NCI-H1436 (cell line): ENCODE data around the gene REXO4.
"Not testable (repeated sequence)": the region's sequence is repeated elsewhere in the genome, so short reads cannot be mapped to it uniquely, and the experiment has no call there.

ENCODE experiments used
- DNase-seq: peaks from one replicate; lab custom pipeline; 2025; lab: John Stamatoyannopoulos, UW

REXO4 gene

GRCh38 chr9:133389025-133389557, 28.7 kb downstream of the REXO4 start:
- no peak for DNase-seq

- no peak for DNase-seq
Observed at GRCh38 chr9:133387680-133388079, 30.1 kb downstream of the REXO4 start.

- no peak for DNase-seq
Observed at GRCh38 chr9:133386338-133386737, 31.5 kb downstream of the REXO4 start.

DNA sequence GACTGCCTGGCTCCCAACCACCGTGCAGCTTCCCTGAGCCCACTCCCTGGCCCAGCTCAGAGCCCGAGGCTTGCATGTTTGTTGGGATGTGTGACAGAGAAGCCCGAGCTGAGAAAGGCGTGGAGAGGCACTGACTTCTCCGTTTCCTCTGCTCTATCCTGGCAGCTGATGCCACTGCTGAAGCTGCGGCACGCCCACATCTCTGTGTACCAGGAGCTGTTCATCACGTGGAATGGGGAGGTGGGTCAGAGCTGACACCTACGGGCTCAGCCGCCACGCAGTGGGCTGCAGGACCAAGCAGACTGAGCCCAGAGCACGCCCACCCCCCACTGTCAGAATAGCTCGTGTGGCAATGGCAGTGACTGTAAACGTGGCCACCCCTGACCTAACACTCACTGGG, 32.4 kb downstream of the REXO4 start:
- no peak for DNase-seq

DNA sequence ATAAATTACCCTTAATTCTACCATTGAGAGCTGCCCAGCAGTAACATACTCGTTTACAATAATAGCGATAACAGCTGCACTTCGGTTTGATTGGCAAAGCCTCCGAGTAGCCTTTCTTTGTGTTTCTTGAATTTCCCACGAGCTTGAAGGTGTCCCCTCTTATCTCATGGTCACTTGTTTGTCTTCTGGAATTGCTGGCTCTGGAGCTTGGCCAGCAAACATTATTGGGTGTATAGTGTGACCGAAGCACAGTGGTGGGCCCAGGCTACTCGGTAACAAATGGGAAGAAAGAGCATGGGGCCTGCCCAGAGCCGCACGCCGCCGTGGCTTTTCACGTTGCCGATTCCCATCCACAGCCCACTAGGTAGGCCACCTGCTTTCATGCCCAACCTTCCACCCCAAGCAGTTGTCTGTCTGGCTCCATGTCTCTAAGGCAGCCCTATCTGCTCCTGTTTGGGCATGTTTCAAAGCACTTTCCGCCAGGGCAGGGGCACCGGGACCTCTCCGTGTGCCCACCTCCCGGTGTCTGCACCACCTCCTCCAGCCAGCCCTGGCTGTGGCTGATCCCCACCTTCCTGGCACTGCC, 33.0 kb downstream of the REXO4 start:
- no peak for DNase-seq

DNA sequence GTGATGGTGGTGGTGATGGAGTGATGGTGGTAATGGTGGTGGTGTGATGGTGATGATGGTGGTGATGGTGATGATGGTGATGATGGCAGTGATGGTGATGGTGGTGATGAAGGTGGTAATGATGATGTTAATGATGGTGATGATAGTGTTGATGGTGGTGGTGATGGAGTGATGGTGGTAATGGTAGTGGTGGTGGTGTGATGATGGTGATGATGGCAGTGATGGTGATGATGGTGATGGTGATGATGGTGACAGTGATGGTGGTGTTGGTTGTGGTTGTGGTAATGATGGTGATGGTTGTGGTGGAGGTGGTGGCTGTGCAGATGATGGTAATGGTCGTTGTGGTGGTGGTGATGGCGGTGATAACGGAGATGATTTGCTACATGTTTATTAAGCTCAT, 34.4 kb downstream of the REXO4 start:
- DNase-seq, result no peak

DNA sequence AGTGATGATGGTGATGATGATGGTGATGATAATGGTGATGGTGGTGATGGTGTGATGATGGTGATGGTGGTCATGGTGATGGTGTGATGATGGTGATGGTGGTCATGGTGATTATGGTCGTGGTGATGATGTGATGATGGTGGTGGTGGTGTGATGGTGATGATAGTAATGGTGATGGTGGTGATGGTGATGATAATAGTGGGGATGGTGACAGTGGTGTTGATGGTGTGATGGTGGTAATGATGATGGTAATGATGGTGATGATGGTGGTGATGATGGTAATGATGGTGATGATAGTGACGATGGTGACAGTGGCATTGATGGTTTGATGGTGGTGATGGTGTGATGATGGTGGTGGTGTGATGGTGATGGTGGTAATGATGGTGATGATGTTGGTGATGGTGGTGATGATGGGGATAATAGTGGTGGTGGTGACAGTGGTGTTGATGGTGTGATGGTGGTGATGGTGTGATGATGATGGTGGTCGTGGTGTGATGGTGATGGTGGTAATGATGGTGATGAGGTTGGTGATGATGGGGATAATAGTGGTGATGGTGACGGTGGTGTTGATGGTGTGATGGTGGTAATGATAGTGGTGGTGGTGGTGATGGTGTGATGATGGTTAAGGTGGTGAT, 35.2 kb downstream of the REXO4 start:
- DNase-seq, result no peak

GRCh38 chr9:133380734-133381133, 37.1 kb downstream of the REXO4 start:
- no peak for DNase-seq

GRCh38 chr9:133379153-133380086, 38.4 kb downstream of the REXO4 start:
- DNase-seq, result no peak

DNA sequence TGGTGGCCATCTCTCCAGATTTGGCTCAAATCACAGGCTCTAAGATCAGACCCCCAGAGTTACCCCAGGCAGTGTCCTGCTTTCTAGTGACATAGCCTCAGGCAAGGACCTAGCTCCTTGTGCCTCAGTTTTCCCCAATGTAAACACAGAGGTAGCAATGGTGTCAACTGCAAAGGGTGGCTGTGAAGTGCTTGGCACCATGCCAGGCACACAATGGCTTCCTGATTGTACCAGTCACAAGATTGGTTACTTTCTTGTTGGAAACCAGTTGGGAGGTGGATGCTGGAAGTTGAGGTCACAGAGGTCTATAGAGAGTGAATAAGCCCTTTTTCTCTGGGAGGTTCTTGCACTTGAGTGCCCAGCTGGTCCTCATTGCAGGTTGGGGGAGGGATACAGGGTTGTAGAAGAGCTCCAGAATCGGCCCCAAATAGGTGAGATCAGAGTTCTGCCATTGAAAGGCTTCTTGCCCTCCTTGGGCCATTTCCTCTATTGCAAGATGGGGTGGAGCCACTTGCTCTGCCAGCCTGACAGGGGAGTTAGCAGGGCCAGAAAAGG, 39.3 kb downstream of the REXO4 start:
- DNase-seq, result no peak

DNA sequence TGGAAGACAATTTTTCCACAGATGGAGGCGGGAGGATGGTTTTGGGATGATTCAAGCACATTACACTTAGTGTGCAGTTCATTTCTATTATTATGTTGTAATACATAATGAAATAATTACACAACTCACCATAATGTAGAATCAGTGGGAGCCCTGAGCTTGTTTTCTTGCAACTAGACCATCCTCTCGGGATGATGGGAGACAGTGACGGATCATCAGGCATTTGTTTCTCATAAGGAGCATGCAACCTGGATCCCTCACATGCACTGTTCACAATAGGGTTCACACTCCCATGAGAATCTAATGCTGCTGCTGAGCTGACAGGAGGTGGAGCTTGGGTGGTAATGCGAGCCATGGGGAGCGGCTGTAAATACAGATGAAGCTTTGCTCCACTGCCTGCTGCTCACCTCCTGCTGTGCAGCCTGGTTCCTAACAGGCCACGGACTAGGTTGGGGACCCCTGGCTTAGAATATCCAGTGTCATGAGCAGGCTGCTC, 40.0 kb downstream of the REXO4 start:
- no peak for DNase-seq

DNA sequence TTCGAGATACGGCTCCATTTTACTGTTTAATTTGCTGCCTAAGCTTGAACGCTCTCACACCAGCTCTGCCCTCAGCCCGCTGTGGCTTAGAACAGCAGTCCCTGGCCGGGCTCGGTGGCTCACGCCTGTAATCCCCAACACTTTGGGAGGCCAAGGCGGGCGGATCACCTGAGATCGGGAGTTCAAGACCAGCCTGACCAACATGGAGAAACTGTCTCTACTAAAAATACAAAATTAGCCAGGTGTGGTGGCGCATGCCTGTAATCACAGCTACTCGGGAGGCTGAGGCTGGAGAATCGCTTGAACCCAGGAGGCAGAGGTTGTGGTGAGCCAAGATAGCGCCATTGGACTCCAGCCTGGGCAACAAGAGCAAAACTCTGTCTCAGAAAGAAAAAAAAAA, 40.5 kb downstream of the REXO4 start:
- DNase-seq, result not testable (repeated sequence)

- DNase-seq, result peak; percentile 92
Observed at GRCh38 chr9:133375724-133376654, 41.8 kb downstream of the REXO4 start, which contains the start of the genes STKLD1 and SURF4. STKLD1 (plus strand) TSS chr9:133376366; CDS start chr9:133376474, 108 bp downstream. SURF4 (minus strand) TSS chr9:133376060; CDS start chr9:133375969, 91 bp downstream.

GRCh38 chr9:133375116-133375723, 42.6 kb downstream of the REXO4 start:
- DNase-seq, result no peak

DNA sequence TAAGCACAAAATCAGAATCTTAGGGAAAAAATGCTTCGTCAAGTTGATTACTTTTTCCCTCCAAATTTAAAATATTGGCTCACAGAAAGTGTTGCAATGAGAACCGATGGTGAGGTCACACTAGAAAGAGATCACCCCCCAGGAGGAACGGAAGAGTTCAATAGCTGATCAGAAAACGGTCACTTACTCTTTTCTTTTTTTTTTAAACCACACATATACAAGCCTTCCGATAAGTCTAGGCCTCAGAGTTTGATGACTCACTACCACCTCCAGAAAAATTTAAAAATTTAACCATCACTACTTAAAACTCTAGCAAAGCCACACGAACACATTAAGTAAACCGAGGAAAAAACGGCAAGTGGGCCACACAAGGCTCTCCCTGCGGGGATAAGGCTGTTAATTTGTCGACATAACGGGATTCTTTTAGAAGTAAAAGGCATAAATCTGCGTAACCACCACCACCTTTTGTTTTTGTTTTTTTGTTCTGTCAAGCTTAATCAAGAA, 43.1 kb downstream of the REXO4 start:
- no peak for DNase-seq

GRCh38 chr9:133372144-133372543, 45.7 kb downstream of the REXO4 start:
- no peak for DNase-seq

DNA sequence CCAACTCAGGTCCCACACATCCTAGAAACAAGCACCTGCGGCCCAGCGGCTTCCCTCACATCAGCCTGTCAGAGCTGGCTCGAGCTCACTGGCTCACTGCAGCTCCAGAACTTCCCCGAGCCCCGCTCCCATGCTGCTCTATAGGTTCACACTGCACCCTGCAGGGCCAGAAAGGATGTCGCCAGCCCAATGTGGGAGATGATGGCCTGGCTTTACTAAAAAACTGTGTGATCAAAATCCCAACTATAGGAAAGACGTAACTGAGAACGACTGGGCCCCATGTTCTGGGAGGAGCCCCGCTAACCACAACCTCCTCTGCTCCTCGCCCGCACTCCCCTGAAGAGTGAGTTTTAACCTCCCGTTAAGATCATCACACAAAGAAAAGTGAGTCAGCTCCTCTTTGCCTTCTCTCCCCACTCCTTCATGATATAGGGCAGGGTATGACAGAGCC, 46.5 kb downstream of the REXO4 start:
- no peak for DNase-seq

GRCh38 chr9:133370685-133371084, 47.1 kb downstream of the REXO4 start:
- no peak for DNase-seq

- no peak for DNase-seq
Observed at GRCh38 chr9:133369933-133370332, 47.9 kb downstream of the REXO4 start.

DNA sequence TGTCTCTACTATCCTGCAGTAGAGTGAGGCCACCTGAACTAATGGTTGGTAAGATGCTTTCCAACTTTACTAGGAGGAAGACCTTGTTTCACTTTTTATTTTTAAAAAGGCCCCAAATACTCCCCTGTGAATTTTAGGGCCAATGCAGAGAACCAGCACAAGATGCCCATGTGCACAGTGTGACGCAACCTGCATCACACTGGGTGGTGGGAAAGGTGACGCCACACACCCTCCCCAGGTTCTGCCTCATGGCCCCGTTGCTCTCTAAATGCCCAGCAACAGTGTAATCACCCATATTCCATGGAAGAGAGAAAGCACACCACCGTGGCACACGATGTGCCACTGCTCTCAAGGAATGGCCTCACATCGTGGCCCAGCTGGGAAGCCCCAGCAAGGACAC, 48.4 kb downstream of the REXO4 start:
- DNase-seq, result no peak
